GM21723 (cell line): ENCODE measurements around the gene SUCNR1.
"Not testable (repeated sequence)": the region's sequence is repeated elsewhere in the genome, so short reads cannot be mapped to it uniquely, and the experiment has no call there.

Experiments
- ATAC-seq: cut with Tn5 transposase; IDR thresholded peaks from one replicate; pipeline ENCODE4 v1.9.1; 2021; ENCODE audit warnings: mild to moderate bottlenecking, moderate library complexity; ENCODE audit not compliant: unreplicated experiment

SUCNR1 gene

GRCh38 chr3:151871639-151872468 is 1.6 kb upstream of the SUCNR1 start:
- peak; percentile 82 for ATAC-seq

- ATAC-seq: not testable (repeated sequence)
Measured at GRCh38 chr3:151874079-151874478, 636 bp downstream of the SUCNR1 start.

- ATAC-seq: peak; percentile 51
Measured at GRCh38 chr3:151875759-151876158, 2.3 kb downstream of the SUCNR1 start.

- no peak for ATAC-seq
Measured at GRCh38 chr3:151877269-151877668, 3.8 kb downstream of the SUCNR1 start.

- ATAC-seq: no peak
Measured at GRCh38 chr3:151878465-151878864, 5.0 kb downstream of the SUCNR1 start.

GRCh38 chr3:151879037-151879436 is 5.6 kb downstream of the SUCNR1 start:
- ATAC-seq: peak; percentile 3

- ATAC-seq: peak; percentile 69
Measured at GRCh38 chr3:151879679-151880415, 6.4 kb downstream of the SUCNR1 start.

GRCh38 chr3:151880416-151880690 is 6.9 kb downstream of the SUCNR1 start:
- no peak for ATAC-seq

GRCh38 chr3:151881137-151881536 is 7.7 kb downstream of the SUCNR1 start:
- ATAC-seq: no peak

GRCh38 chr3:151885397-151885796 is 12.0 kb downstream of the SUCNR1 start:
- ATAC-seq: not testable (repeated sequence)

- ATAC-seq: not testable (repeated sequence)
Measured at GRCh38 chr3:151887450-151888211, 14.2 kb downstream of the SUCNR1 start.

- peak; percentile 86 for ATAC-seq
Measured at GRCh38 chr3:151890721-151891141, 17.3 kb downstream of the SUCNR1 start.

- no peak for ATAC-seq
Measured at GRCh38 chr3:151891721-151892120, 18.3 kb downstream of the SUCNR1 start.

GRCh38 chr3:151894219-151894618 is 20.8 kb downstream of the SUCNR1 start:
- ATAC-seq: no peak

GRCh38 chr3:151895478-151896241 is 22.2 kb downstream of the SUCNR1 start:
- no peak for ATAC-seq

GRCh38 chr3:151896246-151897012 is 23.0 kb downstream of the SUCNR1 start:
- no peak for ATAC-seq

- not testable (repeated sequence) for ATAC-seq
Measured at GRCh38 chr3:151898121-151898520, 24.7 kb downstream of the SUCNR1 start.

GRCh38 chr3:151898564-151899261 is 25.3 kb downstream of the SUCNR1 start:
- ATAC-seq: not testable (repeated sequence)

GRCh38 chr3:151899996-151900395 is 26.6 kb downstream of the SUCNR1 start:
- no peak for ATAC-seq
